ENCODE measurements around the gene SPEM1.

The SPEM1 gene

GRCh38 chr17:7413346-7413985 is 6.7 kb upstream of the SPEM1 start:
- no peak for TF ChIP-seq POU2F2 (IDR thresholded peaks at IDR 0.05; ENCODE audit: low read depth, low read length)
- no peak for TF ChIP-seq POLR2A (IDR thresholded peaks at IDR 0.05; ENCODE audit: low read depth, low read length)
- TF ChIP-seq TAF1 (IDR thresholded peaks at IDR 0.05; ENCODE audit: low read depth, low read length) = no peak
- no peak for TF ChIP-seq POLR2AphosphoS5 (IDR thresholded peaks at IDR 0.05; ENCODE audit: low read depth, low read length)
- TF ChIP-seq SPI1 (IDR thresholded peaks at IDR 0.05; ENCODE audit: low read depth, low read length) = no peak
- no peak for TF ChIP-seq PAX5 (IDR thresholded peaks at IDR 0.05; ENCODE audit: insufficient read depth, low read length, severe bottlenecking)
- DNase-seq (ENCODE audit: insufficient read length, low spot score) (no peak), FAIRE-seq (no peak)

- DNase-seq (ENCODE audit: insufficient read length, low spot score) = no peak
- FAIRE-seq = no peak
- no peak for TF ChIP-seq TAF1 (IDR thresholded peaks at IDR 0.05; ENCODE audit: low read depth, low read length)
- TF ChIP-seq SPI1 (IDR thresholded peaks at IDR 0.05; ENCODE audit: low read depth, low read length) = no peak
- no peak for TF ChIP-seq POLR2AphosphoS5 (IDR thresholded peaks at IDR 0.05; ENCODE audit: low read depth, low read length)
- no peak for TF ChIP-seq POLR2A (IDR thresholded peaks at IDR 0.05; ENCODE audit: low read depth, low read length)
- no peak for TF ChIP-seq POU2F2 (IDR thresholded peaks at IDR 0.05; ENCODE audit: low read depth, low read length)
- no peak for TF ChIP-seq PAX5 (IDR thresholded peaks at IDR 0.05; ENCODE audit: insufficient read depth, low read length, severe bottlenecking)
Observed at GRCh38 chr17:7414837-7415236, 5.3 kb upstream of the SPEM1 start.

- FAIRE-seq (no peak), DNase-seq (ENCODE audit: insufficient read length, low spot score) (no peak)
- no peak for TF ChIP-seq POU2F2 (IDR thresholded peaks at IDR 0.05; ENCODE audit: low read depth, low read length)
- TF ChIP-seq SPI1 (IDR thresholded peaks at IDR 0.05; ENCODE audit: low read depth, low read length) = no peak
- no peak for TF ChIP-seq POLR2AphosphoS5 (IDR thresholded peaks at IDR 0.05; ENCODE audit: low read depth, low read length)
- TF ChIP-seq POLR2A (IDR thresholded peaks at IDR 0.05; ENCODE audit: low read depth, low read length) = no peak
- no peak for TF ChIP-seq TAF1 (IDR thresholded peaks at IDR 0.05; ENCODE audit: low read depth, low read length)
- TF ChIP-seq PAX5 (IDR thresholded peaks at IDR 0.05; ENCODE audit: insufficient read depth, low read length, severe bottlenecking) = no peak
Observed at GRCh38 chr17:7415784-7416183, 4.3 kb upstream of the SPEM1 start.

- TF ChIP-seq SPI1 (IDR thresholded peaks at IDR 0.05; ENCODE audit: low read depth, low read length) (no peak), TAF1 (IDR thresholded peaks at IDR 0.05; ENCODE audit: low read depth, low read length) (no peak), POU2F2 (IDR thresholded peaks at IDR 0.05; ENCODE audit: low read depth, low read length) (no peak), PAX5 (IDR thresholded peaks at IDR 0.05; ENCODE audit: insufficient read depth, low read length, severe bottlenecking) (no peak), POLR2A (IDR thresholded peaks at IDR 0.05; ENCODE audit: low read depth, low read length) (no peak), POLR2AphosphoS5 (IDR thresholded peaks at IDR 0.05; ENCODE audit: low read depth, low read length) (no peak)
- DNase-seq (ENCODE audit: insufficient read length, low spot score) (no peak), FAIRE-seq (no peak)
Observed at GRCh38 chr17:7416323-7416722, 3.8 kb upstream of the SPEM1 start.

- DNase-seq (ENCODE audit: insufficient read length, low spot score) (no peak), FAIRE-seq (no peak)
- TF ChIP-seq TAF1 (IDR thresholded peaks at IDR 0.05; ENCODE audit: low read depth, low read length) (no peak), POLR2AphosphoS5 (IDR thresholded peaks at IDR 0.05; ENCODE audit: low read depth, low read length) (no peak), POU2F2 (IDR thresholded peaks at IDR 0.05; ENCODE audit: low read depth, low read length) (no peak), SPI1 (IDR thresholded peaks at IDR 0.05; ENCODE audit: low read depth, low read length) (no peak), PAX5 (IDR thresholded peaks at IDR 0.05; ENCODE audit: insufficient read depth, low read length, severe bottlenecking) (no peak)
Observed at GRCh38 chr17:7417056-7417655, 3.0 kb upstream of the SPEM1 start.

GRCh38 chr17:7418472-7419152 is 1.5 kb upstream of the SPEM1 start:
- FAIRE-seq (no peak), DNase-seq (ENCODE audit: insufficient read length, low spot score) (no peak)
- TF ChIP-seq PAX5 (IDR thresholded peaks at IDR 0.05; ENCODE audit: insufficient read depth, low read length, severe bottlenecking) (no peak), POLR2A (IDR thresholded peaks at IDR 0.05; ENCODE audit: low read depth, low read length) (no peak), POU2F2 (IDR thresholded peaks at IDR 0.05; ENCODE audit: low read depth, low read length) (no peak), TAF1 (IDR thresholded peaks at IDR 0.05; ENCODE audit: low read depth, low read length) (no peak), POLR2AphosphoS5 (IDR thresholded peaks at IDR 0.05; ENCODE audit: low read depth, low read length) (no peak), SPI1 (IDR thresholded peaks at IDR 0.05; ENCODE audit: low read depth, low read length) (no peak)

GRCh38 chr17:7421186-7421585 is 1.1 kb downstream of the SPEM1 start:
- TF ChIP-seq POLR2AphosphoS5 (IDR thresholded peaks at IDR 0.05; ENCODE audit: low read depth, low read length) (no peak), POLR2A (IDR thresholded peaks at IDR 0.05; ENCODE audit: low read depth, low read length) (no peak), TAF1 (IDR thresholded peaks at IDR 0.05; ENCODE audit: low read depth, low read length) (no peak), PAX5 (IDR thresholded peaks at IDR 0.05; ENCODE audit: insufficient read depth, low read length, severe bottlenecking) (no peak), POU2F2 (IDR thresholded peaks at IDR 0.05; ENCODE audit: low read depth, low read length) (no peak), SPI1 (IDR thresholded peaks at IDR 0.05; ENCODE audit: low read depth, low read length) (no peak)
- FAIRE-seq (no peak), DNase-seq (ENCODE audit: insufficient read length, low spot score) (no peak)

GRCh38 chr17:7423679-7424078 is 3.6 kb downstream of the SPEM1 start:
- DNase-seq (ENCODE audit: insufficient read length, low spot score) (no peak), FAIRE-seq (peak; percentile 20)
- TF ChIP-seq PAX5 (IDR thresholded peaks at IDR 0.05; ENCODE audit: insufficient read depth, low read length, severe bottlenecking) (no peak), POLR2AphosphoS5 (IDR thresholded peaks at IDR 0.05; ENCODE audit: low read depth, low read length) (no peak), SPI1 (IDR thresholded peaks at IDR 0.05; ENCODE audit: low read depth, low read length) (no peak), TAF1 (IDR thresholded peaks at IDR 0.05; ENCODE audit: low read depth, low read length) (no peak), POU2F2 (IDR thresholded peaks at IDR 0.05; ENCODE audit: low read depth, low read length) (no peak), POLR2A (IDR thresholded peaks at IDR 0.05; ENCODE audit: low read depth, low read length) (no peak)

GRCh38 chr17:7425316-7425715 is 5.2 kb downstream of the SPEM1 start, which contains the start of gene SPEM2:
Gene SPEM2 (plus strand): TSS chr17:7425616. CDS start chr17:7425689, 73 bp downstream.
- FAIRE-seq (no peak), DNase-seq (ENCODE audit: insufficient read length, low spot score) (no peak)
- no peak for TF ChIP-seq POU2F2 (IDR thresholded peaks at IDR 0.05; ENCODE audit: low read depth, low read length)
- TF ChIP-seq PAX5 (IDR thresholded peaks at IDR 0.05; ENCODE audit: insufficient read depth, low read length, severe bottlenecking) = no peak
- no peak for TF ChIP-seq TAF1 (IDR thresholded peaks at IDR 0.05; ENCODE audit: low read depth, low read length)
- TF ChIP-seq POLR2AphosphoS5 (IDR thresholded peaks at IDR 0.05; ENCODE audit: low read depth, low read length) = no peak
- no peak for TF ChIP-seq SPI1 (IDR thresholded peaks at IDR 0.05; ENCODE audit: low read depth, low read length)
- TF ChIP-seq POLR2A (IDR thresholded peaks at IDR 0.05; ENCODE audit: low read depth, low read length) = no peak

Measured in GM12891 (cell line).